HPDE6-E6E7 (cell line): Measurements from ENCODE around the gene SYNPO.

Experiments used
- DNase-seq: peaks from one replicate; pipeline ENCODE4 v3.0.0; 2011; ENCODE audit warnings: missing footprints; ENCODE audit errors: extremely low spot score

The SYNPO gene

GRCh38 chr5:150625164-150625535 is 15.3 kb upstream of the SYNPO start:
- DNase-seq = no peak

- no peak for DNase-seq
Measured at GRCh38 chr5:150625831-150626746, 14.4 kb upstream of the SYNPO start.

GRCh38 chr5:150626853-150627276 is 13.6 kb upstream of the SYNPO start:
- no peak for DNase-seq

- no peak for DNase-seq
Measured at GRCh38 chr5:150627731-150628545, 12.5 kb upstream of the SYNPO start.

- no peak for DNase-seq
Measured at GRCh38 chr5:150628936-150629485, 11.4 kb upstream of the SYNPO start.

GRCh38 chr5:150630016-150630415 is 10.4 kb upstream of the SYNPO start:
- no peak for DNase-seq

- no peak for DNase-seq
Measured at GRCh38 chr5:150630461-150631325, 9.8 kb upstream of the SYNPO start.

GRCh38 chr5:150631326-150631701 is 9.1 kb upstream of the SYNPO start:
- no peak for DNase-seq

- DNase-seq = no peak
Measured at GRCh38 chr5:150632305-150633160, 7.9 kb upstream of the SYNPO start.

GRCh38 chr5:150633429-150633828 is 7.0 kb upstream of the SYNPO start:
- DNase-seq = no peak

- no peak for DNase-seq
Measured at GRCh38 chr5:150636391-150637244, 3.8 kb upstream of the SYNPO start.

- DNase-seq = peak; percentile 58
Measured at GRCh38 chr5:150637245-150638052, 3.0 kb upstream of the SYNPO start.

- no peak for DNase-seq
Measured at GRCh38 chr5:150638053-150638444, 2.4 kb upstream of the SYNPO start.

GRCh38 chr5:150638488-150639376 is 1.7 kb upstream of the SYNPO start:
- DNase-seq = no peak

GRCh38 chr5:150639377-150639692 is 1.1 kb upstream of the SYNPO start:
- no peak for DNase-seq

- no peak for DNase-seq
Measured at GRCh38 chr5:150639751-150640150, 709 bp upstream of the SYNPO start.

GRCh38 chr5:150641006-150641570 is 628 bp downstream of the SYNPO start:
- DNase-seq = no peak
